Transverse colon (tissue), 4 donors: ENCODE results near the gene RTTN. TPM values are rescaled to one million over a fixed set of nuclear protein-coding genes. Genes with fewer than 3 reads are reported as not detected.

ENCODE experiments used
- DNase-seq: peaks from one replicate; pipeline ENCODE4 v3.0.0-alpha.2; 2019
- H3K27ac ChIP-seq, 4 donors: fragments of 200-600 bp; sonication (generic); 2 replicates each; pipeline ENCODE4 v1.5.1; 2016 to 2018; ENCODE audit warnings: inconsistent platforms in 4 of 4
- H3K27me3 ChIP-seq: fragments of 200-600 bp; sonication (generic); 2 replicates; pipeline ENCODE4 v1.5.1; 2017; ENCODE audit warnings: inconsistent platforms
- H3K36me3 ChIP-seq, 4 donors: fragments of 200-600 bp; sonication (generic); 2 replicates each; pipeline ENCODE4 v1.5.1; 2017 to 2019; ENCODE audit warnings: inconsistent platforms in 4 of 4
- H3K4me1 ChIP-seq, 4 donors: fragments of 200-600 bp; sonication (generic); 2 replicates each; pipeline ENCODE4 v1.5.1; 2017 to 2020; ENCODE audit warnings: inconsistent platforms in 4 of 4
- H3K4me3 ChIP-seq, 4 donors: fragments of 200-600 bp; sonication (generic); 1 replicate in 1 of 4; 2 replicates in 3 of 4; pipeline versions ENCODE4 v1.5.1 to v1.6.1; 2017 to 2019; ENCODE audit warnings: inconsistent platforms in 4 of 4
- H3K9me3 ChIP-seq, 2 donors: fragments of 200-600 bp; sonication (generic); 2 replicates each; pipeline ENCODE4 v1.5.1; 2017 to 2019; ENCODE audit warnings: inconsistent platforms in 2 of 2
- CTCF ChIP-seq, 5 experiments: fragments of 200-600 bp in 3 of 5; fragments of 450-650 bp in 2 of 5; sonication (generic) in 3 of 5; IDR thresholded peaks; 1 replicate in 2 of 5; 2 replicates in 3 of 5; pipeline ENCODE4 v1.5.1; 2016 to 2017; ENCODE audit warnings: antibody characterized with exemption in 5 of 5, inconsistent platforms in 3 of 5, mild to moderate bottlenecking in 2 of 5, moderate library complexity in 1 of 5
- EP300 ChIP-seq: sonication (generic); formaldehyde crosslinking; IDR thresholded peaks from one replicate; pipeline ENCODE4 v1.6.1; 2017; ENCODE audit warnings: antibody characterized with exemption, low read depth
- POLR2A ChIP-seq: fragments of 450-650 bp; IDR thresholded peaks from one replicate; pipeline ENCODE4 v1.6.1; 2016; ENCODE audit warnings: antibody characterized with exemption, mild to moderate bottlenecking, moderate library complexity
- POLR2AphosphoS5 ChIP-seq, 3 donors: sonication (generic); formaldehyde crosslinking; IDR thresholded peaks; one replicate each; pipeline ENCODE4 v1.6.1; 2016; ENCODE audit warnings: antibody characterized with exemption in 3 of 3
- WGBS, 2 donors: methylation state at CpG; one replicate each; pipeline ENCODE4 v1.1.5; 2018; ENCODE audit warnings: low coverage in 1 of 2; 5-methylcytosine and 5-hydroxymethylcytosine counted together
- in situ Hi-C, 4 donors: fragments of 200-750 bp; cut with MboI; loops; one replicate each; pipeline versions ENCODE4 v1.15.0 to v1.15.1; 2017; ENCODE audit warnings: low sequenced_read_pairs in 3 of 4, low pct_ligation_motif_present in 1 of 4, low pct_unique_long_range_greater_than_20kb in 1 of 4
- intact Hi-C: fragments of 100-400 bp; cut with DNase I; formaldehyde crosslinking; loops from one replicate; pipeline ENCODE4 v1.15.1; 2023; ENCODE audit warnings: low total_unique reads
- total RNA-seq, 4 donors: library from RNA; depleted of rRNA; stranded (reverse); fragments of >200 nt; gene quantifications; one replicate each; pipeline ENCODE4 v1.1.0, GENCODE V29; 2016

The RTTN gene
- total RNA-seq, 4 donors from 2014 or later: 9.7 to 18.7 (median 13.1) TPM

GRCh38 chr18:70086085-70086484, 119.4 kb downstream of the RTTN start:
- H3K4me1 ChIP-seq: no peaks in the 10 kb centered on the region
- no peak for TF ChIP-seq POLR2A
- TF ChIP-seq CTCF (IDR thresholded peaks at IDR 0.05): no peak
- no peak for TF ChIP-seq EP300
- no peak for TF ChIP-seq POLR2AphosphoS5 (IDR thresholded peaks at IDR 0.05)
- no peak overlapping the region for H3K27ac ChIP-seq
- 79% methylated on average over 4 of the region's 4 CpGs for WGBS, 2 donors
- no peaks in the 10 kb centered on the region for H3K9me3 ChIP-seq
- no peaks in the 10 kb centered on the region for H3K36me3 ChIP-seq
- DNase-seq: no peak
- intact Hi-C loops (no loop called here), in situ Hi-C loops (loop anchor here in 1 of 4 donors (25.0 kb wide), 1 partner anchor 1224 kb away; no protein-coding TSS in a partner anchor)
- H3K4me3 ChIP-seq: no peak overlapping the region
- H3K27me3 ChIP-seq: no peaks in the 10 kb centered on the region

- DNase-seq: no peak
- H3K4me3 ChIP-seq: no peak overlapping the region
- no peaks in the 10 kb centered on the region for H3K36me3 ChIP-seq
- intact Hi-C loops (no loop called here), in situ Hi-C loops (loop anchor here in 1 of 4 donors (25.0 kb wide), 1 partner anchor 1223 kb away; no protein-coding TSS in a partner anchor)
- WGBS, 2 donors: 67 to 69% methylated on average over 5 of the region's 5 CpGs
- H3K27ac ChIP-seq: no peak overlapping the region
- H3K27me3 ChIP-seq: no peaks in the 10 kb centered on the region
- H3K9me3 ChIP-seq: no peaks in the 10 kb centered on the region
- H3K4me1 ChIP-seq: no peaks in the 10 kb centered on the region
- TF ChIP-seq EP300: no peak
- no peak for TF ChIP-seq POLR2AphosphoS5 (IDR thresholded peaks at IDR 0.05)
- TF ChIP-seq POLR2A: no peak
- TF ChIP-seq CTCF (IDR thresholded peaks at IDR 0.05): no peak
Measured at GRCh38 chr18:70085641-70086040, 119.8 kb downstream of the RTTN start.

- H3K27me3 ChIP-seq: no peaks in the 10 kb centered on the region
- 63 to 83% methylated on average over 2 of the region's 2 CpGs for WGBS, 2 donors
- intact Hi-C loops (no loop called here), in situ Hi-C loops (loop anchor here in 1 of 4 donors (25.0 kb wide), 1 partner anchor 1220 kb away; no protein-coding TSS in a partner anchor)
- no peak for DNase-seq
- no peaks in the 10 kb centered on the region for H3K4me1 ChIP-seq
- no peak overlapping the region for H3K27ac ChIP-seq
- H3K4me3 ChIP-seq: no peak overlapping the region
- no peaks in the 10 kb centered on the region for H3K36me3 ChIP-seq
- H3K9me3 ChIP-seq: no peaks in the 10 kb centered on the region
- TF ChIP-seq POLR2AphosphoS5 (IDR thresholded peaks at IDR 0.05) (no peak), EP300 (no peak), POLR2A (no peak), CTCF (IDR thresholded peaks at IDR 0.05) (no peak)
Measured at GRCh38 chr18:70082430-70082829, 123.1 kb downstream of the RTTN start.

GRCh38 chr18:70078106-70078505, 127.4 kb downstream of the RTTN start:
- TF ChIP-seq CTCF (IDR thresholded peaks at IDR 0.05) (no peak), EP300 (no peak), POLR2A (no peak), POLR2AphosphoS5 (IDR thresholded peaks at IDR 0.05) (no peak)
- H3K27ac ChIP-seq: no peak overlapping the region
- intact Hi-C loops (no loop called here), in situ Hi-C loops (loop anchor here in 1 of 4 donors (25.0 kb wide), 1 partner anchor 1216 kb away; no protein-coding TSS in a partner anchor)
- H3K36me3 ChIP-seq: no peaks in the 10 kb centered on the region
- H3K4me3 ChIP-seq: no peak overlapping the region
- no peaks in the 10 kb centered on the region for H3K9me3 ChIP-seq
- H3K4me1 ChIP-seq: no peaks in the 10 kb centered on the region
- H3K27me3 ChIP-seq: no peaks in the 10 kb centered on the region
- no peak for DNase-seq
